A549 treated with RU486 at 1 μM for 4 hours (cell line): ENCODE data around the gene KIAA1586. TPM values are rescaled to one million over a fixed set of nuclear protein-coding genes. Genes with fewer than 3 reads are reported as not detected.

Experiments
- total RNA-seq: library from RNA; stranded (reverse); fragments of 200-300 nt; extraction: Qiagen RNA extraction; gene quantifications from 5 replicates; pipeline ENCODE4 v1.2.3, GENCODE V29; 2022; ENCODE audit warnings: low read depth

KIAA1586 gene, protein sequence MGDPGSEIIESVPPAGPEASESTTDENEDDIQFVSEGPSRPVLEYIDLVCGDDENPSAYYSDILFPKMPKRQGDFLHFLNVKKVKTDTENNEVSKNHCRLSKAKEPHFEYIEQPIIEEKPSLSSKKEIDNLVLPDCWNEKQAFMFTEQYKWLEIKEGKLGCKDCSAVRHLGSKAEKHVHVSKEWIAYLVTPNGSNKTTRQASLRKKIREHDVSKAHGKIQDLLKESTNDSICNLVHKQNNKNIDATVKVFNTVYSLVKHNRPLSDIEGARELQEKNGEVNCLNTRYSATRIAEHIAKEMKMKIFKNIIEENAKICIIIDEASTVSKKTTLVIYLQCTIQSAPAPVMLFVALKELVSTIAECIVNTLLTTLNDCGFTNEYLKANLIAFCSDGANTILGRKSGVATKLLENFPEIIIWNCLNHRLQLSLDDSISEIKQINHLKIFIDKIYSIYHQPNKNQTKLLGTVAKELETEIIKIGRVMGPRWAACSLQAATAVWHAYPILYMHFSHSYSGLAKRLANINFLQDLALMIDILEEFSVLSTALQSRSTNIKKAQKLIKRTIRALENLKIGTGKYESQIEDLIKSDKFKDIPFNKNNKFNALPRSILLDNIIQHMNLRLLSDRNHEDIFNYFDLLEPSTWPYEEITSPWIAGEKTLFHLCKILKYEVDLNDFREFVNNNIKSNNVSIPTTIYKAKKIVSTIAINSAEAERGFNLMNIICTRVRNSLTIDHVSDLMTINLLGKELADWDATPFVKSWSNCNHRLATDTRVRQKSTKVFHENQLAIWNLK
- 3.2 to 5.8 TPM (median 5.0 TPM) in 5 replicates for total RNA-seq

GRCh38 chr6:57046332-57047256 is at the start of gene KIAA1586:
TSS of gene KIAA1586 (plus strand) at chr6:57046693. CDS start at chr6:57046756, 63 bp downstream.

DNA sequence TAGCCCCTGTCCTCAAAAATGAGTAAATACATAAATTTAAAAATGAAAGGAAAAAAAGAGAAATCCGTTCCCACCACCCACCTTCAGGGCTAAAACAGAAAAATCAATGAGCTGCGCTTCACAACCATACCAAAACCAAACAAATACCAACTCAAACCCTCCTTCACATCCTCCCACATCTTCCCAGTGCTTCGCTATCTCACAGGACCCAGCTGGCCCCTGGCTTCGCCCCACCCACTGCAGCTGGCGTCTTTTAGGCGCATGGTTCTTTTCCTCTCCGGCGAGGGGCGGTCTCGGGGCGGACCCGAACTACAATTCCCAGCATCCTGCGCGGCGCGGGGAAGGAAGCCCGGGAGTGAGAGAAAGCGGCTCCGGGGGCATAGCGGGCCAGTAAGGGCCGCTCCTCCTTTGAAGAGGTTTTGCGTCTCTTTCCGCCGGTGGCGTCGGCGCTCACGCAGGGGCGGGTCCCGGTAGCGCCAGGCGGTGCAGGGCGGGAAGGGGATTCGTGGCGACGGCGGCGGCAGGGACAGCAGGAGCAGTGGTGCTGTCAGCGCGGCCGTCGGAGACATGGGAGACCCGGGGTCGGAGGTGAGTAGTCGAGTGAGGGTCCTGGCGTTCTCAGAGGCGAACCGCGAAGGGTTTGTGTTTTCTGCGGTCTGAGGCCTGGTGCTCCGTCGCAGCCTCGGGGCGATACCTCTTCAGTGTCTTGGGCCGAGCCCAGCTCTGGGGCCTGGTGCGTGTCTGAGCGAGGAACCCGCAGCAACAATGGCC is 43.4 kb downstream of the KIAA1586 start, which contains the start of gene ZNF451:
Gene ZNF451 (plus strand): TSS at position 502 of the 771 bp plus-strand sequence. CDS start 66 bp downstream, at position 568.

Other genes with a start within 250 kb of the KIAA1586 start
- gene BEND6, start 91.6 kb upstream of the KIAA1586 start, total RNA-seq = 0.53 to 1.6 TPM (median 0.88 TPM) in 5 replicates
- gene ZNF451, start 43.5 kb downstream of the KIAA1586 start, total RNA-seq = 3.6 to 10.3 TPM (median 8.7 TPM) in 5 replicates
- gene BAG2, start 125.6 kb downstream of the KIAA1586 start, total RNA-seq = 6.1 to 9.4 TPM (median 8.9 TPM) in 5 replicates
- gene RAB23, start 175.6 kb downstream of the KIAA1586 start, total RNA-seq = 4.7 to 8.6 TPM (median 7.8 TPM) in 5 replicates